Measurements from ENCODE around the gene LEMD1. TPM values are rescaled to one million over a fixed set of nuclear protein-coding genes. Genes with fewer than 3 reads are reported as not detected.
A peak's percentile ranks its signal among the peaks of the same experiment; 100 is the strongest.

LEMD1 gene
- total RNA-seq, 1 donor from 2014 or later, result not detected

DNA sequence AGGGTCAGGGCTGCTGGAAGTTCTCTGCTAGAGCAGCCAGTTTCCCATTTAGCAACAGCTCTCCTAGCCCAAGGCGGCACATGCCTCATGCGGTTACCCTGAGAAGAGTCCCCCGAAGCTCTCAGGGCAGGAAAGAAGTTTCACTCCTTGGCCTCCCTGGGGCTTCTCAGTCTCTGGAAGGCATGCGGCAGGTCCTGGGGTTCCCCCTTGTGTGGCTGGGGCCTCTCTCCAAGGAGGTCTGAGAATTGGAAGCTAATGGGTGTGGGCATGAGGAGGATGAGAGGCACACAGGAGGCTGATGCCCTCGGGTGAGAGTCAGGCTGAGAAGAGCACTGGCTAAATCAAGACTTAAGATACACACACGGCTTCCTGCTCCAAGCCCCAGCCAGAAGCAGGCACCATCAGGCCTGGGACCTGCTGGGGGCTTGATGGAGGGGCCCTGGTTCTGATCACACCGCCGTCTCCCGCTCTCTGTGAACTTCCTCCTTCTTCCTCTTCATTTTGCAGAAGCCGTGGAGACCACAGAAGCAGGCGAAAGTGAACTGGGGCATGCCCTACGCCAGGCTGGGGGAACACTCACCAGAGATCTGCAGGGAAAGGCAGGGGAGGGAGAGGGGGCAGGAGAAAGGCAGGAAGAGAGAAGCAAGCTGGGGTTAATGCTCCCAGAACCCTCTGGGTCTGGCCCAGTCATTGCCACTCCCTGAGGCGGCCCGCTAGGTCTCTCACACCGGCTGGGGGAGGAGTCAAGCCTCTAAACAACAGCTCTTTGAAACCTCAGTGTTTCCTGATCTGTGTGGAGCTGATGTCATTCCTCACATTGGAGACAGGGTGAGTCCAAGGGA, 18.8 kb upstream of the LEMD1 start:
- Histone ChIP-seq H3K9me3 (no peaks in the 10 kb centered on the region), H3K4me1 (peaks cover 35% of the 10 kb centered on the region), H3K36me3 (no peaks in the 10 kb centered on the region), H3K4me3 (no peak overlapping the region), H3K27ac (peak overlapping the region; percentile 19), H3K27me3 (no peaks in the 10 kb centered on the region)
- DNase-seq (ENCODE audit: extremely low spot score in 2 of 2), result no peak
- intact Hi-C loops (cut with DNase I), result no loop called here
- TF ChIP-seq POLR2A (IDR thresholded peaks at IDR 0.05) (no peak), POLR2AphosphoS5 (IDR thresholded peaks at IDR 0.05; ENCODE audit: insufficient read depth in 1 of 2, low read depth in 1 of 2) (no peak)

DNA sequence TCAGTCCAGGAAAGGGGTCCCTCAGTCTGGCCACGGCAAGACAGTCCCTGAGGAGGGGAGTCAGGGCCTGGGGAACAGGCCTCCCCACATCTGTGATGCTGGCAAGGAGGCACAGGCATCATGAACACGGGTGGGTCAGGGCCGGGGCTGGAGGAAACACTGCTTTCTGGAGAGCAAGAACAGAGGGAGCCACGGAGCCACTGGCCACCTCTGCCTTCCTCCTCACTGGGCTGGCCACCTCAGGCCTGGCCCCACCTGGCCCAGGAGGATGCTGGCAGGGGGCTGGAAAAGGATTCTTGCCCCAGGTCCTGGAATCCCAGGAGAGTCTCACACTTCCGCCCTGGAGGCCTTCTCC, 18.2 kb upstream of the LEMD1 start:
- no peak overlapping the region for H3K27ac ChIP-seq
- no peak overlapping the region for H3K4me3 ChIP-seq
- H3K4me1 ChIP-seq, result peaks cover 35% of the 10 kb centered on the region
- H3K36me3 ChIP-seq, result no peaks in the 10 kb centered on the region
- no peaks in the 10 kb centered on the region for H3K9me3 ChIP-seq
- intact Hi-C loops (cut with DNase I), result no loop called here
- no peak for DNase-seq (ENCODE audit: extremely low spot score in 2 of 2)
- TF ChIP-seq POLR2AphosphoS5 (IDR thresholded peaks at IDR 0.05; ENCODE audit: insufficient read depth in 1 of 2, low read depth in 1 of 2) (no peak), POLR2A (IDR thresholded peaks at IDR 0.05) (no peak)
- TF ChIP-seq, protein P1, sequence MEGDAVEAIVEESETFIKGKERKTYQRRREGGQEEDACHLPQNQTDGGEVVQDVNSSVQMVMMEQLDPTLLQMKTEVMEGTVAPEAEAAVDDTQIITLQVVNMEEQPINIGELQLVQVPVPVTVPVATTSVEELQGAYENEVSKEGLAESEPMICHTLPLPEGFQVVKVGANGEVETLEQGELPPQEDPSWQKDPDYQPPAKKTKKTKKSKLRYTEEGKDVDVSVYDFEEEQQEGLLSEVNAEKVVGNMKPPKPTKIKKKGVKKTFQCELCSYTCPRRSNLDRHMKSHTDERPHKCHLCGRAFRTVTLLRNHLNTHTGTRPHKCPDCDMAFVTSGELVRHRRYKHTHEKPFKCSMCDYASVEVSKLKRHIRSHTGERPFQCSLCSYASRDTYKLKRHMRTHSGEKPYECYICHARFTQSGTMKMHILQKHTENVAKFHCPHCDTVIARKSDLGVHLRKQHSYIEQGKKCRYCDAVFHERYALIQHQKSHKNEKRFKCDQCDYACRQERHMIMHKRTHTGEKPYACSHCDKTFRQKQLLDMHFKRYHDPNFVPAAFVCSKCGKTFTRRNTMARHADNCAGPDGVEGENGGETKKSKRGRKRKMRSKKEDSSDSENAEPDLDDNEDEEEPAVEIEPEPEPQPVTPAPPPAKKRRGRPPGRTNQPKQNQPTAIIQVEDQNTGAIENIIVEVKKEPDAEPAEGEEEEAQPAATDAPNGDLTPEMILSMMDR (IDR thresholded peaks at IDR 0.05), result no peak
- H3K27me3 ChIP-seq, result no peaks in the 10 kb centered on the region

DNA sequence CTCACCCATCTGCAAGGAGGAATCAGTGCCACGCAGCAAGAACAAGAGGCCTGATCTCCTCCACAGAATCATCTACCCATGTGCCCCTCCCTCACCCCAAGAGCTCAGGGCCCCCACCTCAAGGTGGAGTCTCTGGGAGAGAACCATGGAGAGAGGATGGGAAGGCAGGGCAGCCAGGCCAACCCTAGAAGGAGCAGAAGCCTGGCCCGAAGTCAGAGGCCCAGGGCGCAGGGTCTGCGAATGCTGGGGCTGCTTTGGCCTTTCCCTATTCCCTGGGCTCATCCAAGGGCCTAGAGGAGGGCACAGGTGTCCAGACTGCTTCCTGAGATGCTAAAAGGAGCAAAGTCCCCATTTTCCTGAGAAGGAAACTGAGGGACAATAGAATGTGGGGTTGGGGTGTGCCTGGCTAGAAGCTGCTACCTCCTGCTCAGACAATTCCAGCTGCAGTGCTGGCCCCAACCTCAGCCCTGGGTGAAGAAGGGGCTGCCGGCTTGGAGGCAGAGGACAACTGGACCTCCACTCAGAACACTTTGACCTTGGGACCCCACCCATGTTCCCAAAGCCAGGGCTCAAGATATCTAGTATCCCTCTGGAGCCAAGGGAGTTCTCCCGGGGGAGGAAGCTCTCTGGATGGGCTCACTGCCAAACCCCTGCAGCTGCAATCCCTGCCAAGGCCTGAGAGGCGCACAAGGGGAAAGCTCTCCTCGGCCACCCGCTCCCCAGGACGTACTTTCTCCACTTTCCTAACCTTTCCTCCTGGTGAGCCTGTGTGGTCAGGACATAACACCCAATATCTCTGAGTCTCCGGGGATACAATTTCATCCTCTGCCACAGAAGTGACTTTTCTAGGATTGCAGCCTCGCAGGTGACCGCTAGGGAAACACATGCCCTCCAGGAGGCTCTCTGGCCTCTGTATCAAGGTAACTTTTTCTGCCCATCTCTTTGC, 16.6 kb upstream of the LEMD1 start:
- DNase-seq (ENCODE audit: extremely low spot score in 2 of 2), result no peak
- intact Hi-C loops (cut with DNase I), result no loop called here

DNA sequence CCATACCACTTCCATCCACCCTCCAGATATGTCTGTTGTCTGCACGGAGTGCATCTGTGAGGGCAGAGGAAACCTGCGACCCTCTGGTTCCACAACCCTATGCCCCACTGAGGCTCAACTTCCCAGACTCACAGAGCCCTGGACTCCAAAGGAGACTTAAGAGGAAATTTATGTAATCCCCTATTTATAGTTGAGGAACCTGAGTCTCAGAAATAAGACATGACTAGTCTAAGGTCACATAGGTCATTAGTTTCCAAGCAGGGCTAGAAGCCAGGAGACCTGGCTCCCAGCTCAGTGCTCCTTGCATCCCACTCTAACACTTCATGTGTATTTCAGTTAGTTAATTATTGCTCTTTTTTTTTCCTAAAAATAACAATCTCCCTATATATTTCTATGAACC, 15.7 kb upstream of the LEMD1 start:
- intact Hi-C loops (cut with DNase I), result no loop called here
- TF ChIP-seq POLR2AphosphoS5 (IDR thresholded peaks at IDR 0.05; ENCODE audit: insufficient read depth in 1 of 2, low read depth in 1 of 2) (no peak), POLR2A (IDR thresholded peaks at IDR 0.05) (no peak)
- TF ChIP-seq, protein P1 (IDR thresholded peaks at IDR 0.05), result no peak

More for the DNA sequence above, 16.6 kb upstream of the LEMD1 start:
- Histone ChIP-seq H3K27me3 (no peaks in the 10 kb centered on the region), H3K4me1 (peaks cover 35% of the 10 kb centered on the region), H3K27ac (no peak overlapping the region), H3K36me3 (no peaks in the 10 kb centered on the region), H3K9me3 (no peaks in the 10 kb centered on the region), H3K4me3 (no peak overlapping the region)
- TF ChIP-seq, protein P1 (IDR thresholded peaks at IDR 0.05), result peak in 2 of 3 experiments; percentile 29 to 50
- no peak for TF ChIP-seq POLR2AphosphoS5 (IDR thresholded peaks at IDR 0.05; ENCODE audit: insufficient read depth in 1 of 2, low read depth in 1 of 2)

DNA sequence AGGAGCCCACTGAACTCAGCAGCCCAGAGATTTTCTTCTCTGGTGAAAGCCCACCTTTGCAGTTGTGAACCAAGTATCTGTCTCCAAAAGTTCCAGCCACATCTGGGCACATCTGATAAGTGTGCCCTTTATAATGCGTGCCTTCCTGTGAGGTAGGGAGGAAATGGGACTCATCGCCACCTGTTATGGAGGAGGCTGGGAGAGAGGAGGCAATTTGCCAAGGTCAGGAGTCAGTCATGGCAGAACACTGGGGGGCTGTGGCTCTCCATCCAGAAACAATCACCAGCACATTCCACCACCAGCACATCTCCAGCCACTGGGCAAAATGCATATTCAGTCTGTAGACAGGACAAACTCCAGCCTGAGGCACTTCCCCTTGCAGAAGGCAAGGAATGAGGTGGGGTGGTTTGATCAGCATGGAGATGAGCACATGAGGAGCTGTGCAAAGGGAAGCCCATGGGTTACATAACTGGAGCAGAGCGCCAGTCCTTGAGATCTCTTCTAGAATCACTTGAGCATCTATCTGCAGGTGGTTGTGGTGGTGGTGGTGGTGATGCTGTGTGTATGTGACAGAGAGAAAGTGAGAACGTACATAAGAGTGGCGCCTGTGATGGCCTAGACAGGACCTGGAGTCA, 15.0 kb upstream of the LEMD1 start:
- DNase-seq (ENCODE audit: extremely low spot score in 2 of 2), result no peak
- Histone ChIP-seq H3K9me3 (no peaks in the 10 kb centered on the region), H3K4me3 (no peak overlapping the region), H3K27me3 (no peaks in the 10 kb centered on the region), H3K27ac (no peak overlapping the region), H3K36me3 (no peaks in the 10 kb centered on the region), H3K4me1 (peaks cover 35% of the 10 kb centered on the region)
- intact Hi-C loops (cut with DNase I), result no loop called here
- TF ChIP-seq, protein P1 (IDR thresholded peaks at IDR 0.05), result no peak
- TF ChIP-seq POLR2A (IDR thresholded peaks at IDR 0.05) (no peak), POLR2AphosphoS5 (IDR thresholded peaks at IDR 0.05; ENCODE audit: insufficient read depth in 1 of 2, low read depth in 1 of 2) (no peak)

More for the DNA sequence above, 15.7 kb upstream of the LEMD1 start:
- no peak overlapping the region for H3K4me3 ChIP-seq
- no peaks in the 10 kb centered on the region for H3K9me3 ChIP-seq
- peaks cover 35% of the 10 kb centered on the region for H3K4me1 ChIP-seq
- no peaks in the 10 kb centered on the region for H3K27me3 ChIP-seq
- H3K36me3 ChIP-seq, result no peaks in the 10 kb centered on the region
- H3K27ac ChIP-seq, result no peak overlapping the region
- DNase-seq (ENCODE audit: extremely low spot score in 2 of 2), result no peak

All from vagina (tissue), 2 donors.